NCI-H82 treated with DMSO at 0.1 percent for 48 hours (cell line): ENCODE results near the gene CASP14.
"Not testable (repeated sequence)": the region's sequence is repeated elsewhere in the genome, so short reads cannot be mapped to it uniquely, and the experiment has no call there.

Source experiments
- DNase-seq: peaks from one replicate; lab custom pipeline; 2025; ENCODE audit not compliant: unreplicated experiment; lab: John Stamatoyannopoulos, UW

The CASP14 gene

GRCh38 chr19:15070386-15070785, 21.1 kb downstream of the CASP14 start:
- DNase-seq, result not testable (repeated sequence)

- no peak for DNase-seq
Measured at GRCh38 chr19:15072930-15073647, 23.8 kb downstream of the CASP14 start.

GRCh38 chr19:15074371-15074770, 25.1 kb downstream of the CASP14 start:
- DNase-seq, result no peak

DNA sequence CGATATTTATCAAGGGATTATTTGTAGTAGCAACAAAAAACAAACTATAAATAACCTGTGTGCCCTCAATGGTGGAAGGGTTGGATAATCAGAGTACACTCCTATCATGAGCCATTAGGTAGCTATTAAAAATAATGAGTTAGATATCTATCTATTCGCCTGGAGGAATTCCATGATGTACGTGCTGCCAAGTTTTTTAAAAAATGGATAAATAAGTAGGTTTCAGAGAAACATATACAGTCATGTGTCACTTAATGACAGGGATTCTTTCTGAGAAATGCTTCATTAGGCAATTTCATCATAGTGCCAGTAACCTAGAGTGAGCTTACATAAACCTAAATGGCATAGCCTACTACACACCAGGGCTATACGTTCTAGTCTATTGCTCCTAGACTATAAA, 26.5 kb downstream of the CASP14 start:
- no peak for DNase-seq

DNA sequence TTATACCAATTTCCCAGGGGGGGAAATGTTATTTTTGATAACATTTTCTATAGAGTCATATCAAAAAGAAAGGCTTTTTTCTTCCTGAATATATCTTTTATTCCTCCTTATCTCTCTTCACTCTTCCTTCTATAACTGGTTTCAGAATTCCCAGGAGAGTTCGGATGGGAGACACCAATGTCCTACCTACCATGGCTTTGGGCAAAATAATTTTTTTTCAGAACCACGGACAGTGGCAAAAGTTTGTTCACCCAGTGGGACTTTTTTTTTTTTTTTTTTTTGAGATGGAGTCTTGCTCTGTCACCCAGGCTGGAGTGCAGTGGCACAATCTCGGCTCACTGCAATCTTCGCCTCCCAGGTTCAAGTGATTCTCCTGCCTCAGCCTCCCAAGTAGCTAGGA, 30.7 kb downstream of the CASP14 start:
- DNase-seq, result not testable (repeated sequence)

DNA sequence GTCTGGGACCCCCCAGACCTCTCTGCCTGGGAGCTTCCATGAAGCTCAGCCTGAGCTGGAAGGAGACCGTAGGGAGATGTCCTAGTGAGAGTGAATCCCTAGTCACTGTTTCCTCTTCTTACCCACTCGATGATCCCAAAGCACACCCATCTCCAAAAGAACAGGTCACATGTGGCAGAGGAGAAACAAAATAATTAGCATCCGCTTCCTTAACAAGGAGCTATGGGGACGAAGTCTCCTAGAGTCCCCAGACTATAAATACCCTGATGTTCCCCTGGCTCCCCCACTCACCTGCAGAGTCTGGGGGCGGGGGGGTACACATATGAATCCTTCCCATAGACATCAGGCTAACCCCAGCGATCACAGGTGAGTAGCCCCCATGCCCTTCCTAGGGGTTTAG, 32.6 kb downstream of the CASP14 start, which contains the start of gene OR1I1:
TSS of gene OR1I1 (plus strand) at position 301 of the 400 bp plus-strand sequence. CDS start 4,855 bp downstream, outside the sequence.
- no peak for DNase-seq

- no peak for DNase-seq
Measured at GRCh38 chr19:15087182-15087581, 37.9 kb downstream of the CASP14 start.

- peak; percentile 46 for DNase-seq
Measured at GRCh38 chr19:15091918-15092753, 42.9 kb downstream of the CASP14 start.

DNA sequence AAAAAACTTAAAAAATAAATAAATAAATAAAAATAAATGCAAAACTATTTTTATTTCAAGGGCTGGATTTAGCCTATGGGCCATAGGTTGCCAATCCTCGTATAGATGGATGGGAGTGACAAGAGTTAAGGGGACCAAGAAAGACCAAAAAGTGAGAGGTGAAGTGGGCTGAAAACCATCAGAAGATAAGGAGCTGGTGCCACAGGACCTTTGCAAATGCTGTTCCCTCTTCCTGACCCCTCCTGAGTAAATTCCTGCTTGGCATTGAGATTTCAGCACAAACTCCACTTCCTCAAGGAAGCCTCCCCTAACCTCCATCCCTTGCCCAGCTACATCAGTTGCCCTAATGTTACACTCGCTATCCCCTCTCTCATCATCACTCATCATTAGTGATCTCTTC, 43.7 kb downstream of the CASP14 start:
- DNase-seq, result no peak

- no peak for DNase-seq
Measured at GRCh38 chr19:15096223-15096622, 46.9 kb downstream of the CASP14 start.

GRCh38 chr19:15097980-15098379, 48.7 kb downstream of the CASP14 start:
- DNase-seq, result not testable (repeated sequence)

GRCh38 chr19:15098460-15098859, 49.2 kb downstream of the CASP14 start:
- no peak for DNase-seq

DNA sequence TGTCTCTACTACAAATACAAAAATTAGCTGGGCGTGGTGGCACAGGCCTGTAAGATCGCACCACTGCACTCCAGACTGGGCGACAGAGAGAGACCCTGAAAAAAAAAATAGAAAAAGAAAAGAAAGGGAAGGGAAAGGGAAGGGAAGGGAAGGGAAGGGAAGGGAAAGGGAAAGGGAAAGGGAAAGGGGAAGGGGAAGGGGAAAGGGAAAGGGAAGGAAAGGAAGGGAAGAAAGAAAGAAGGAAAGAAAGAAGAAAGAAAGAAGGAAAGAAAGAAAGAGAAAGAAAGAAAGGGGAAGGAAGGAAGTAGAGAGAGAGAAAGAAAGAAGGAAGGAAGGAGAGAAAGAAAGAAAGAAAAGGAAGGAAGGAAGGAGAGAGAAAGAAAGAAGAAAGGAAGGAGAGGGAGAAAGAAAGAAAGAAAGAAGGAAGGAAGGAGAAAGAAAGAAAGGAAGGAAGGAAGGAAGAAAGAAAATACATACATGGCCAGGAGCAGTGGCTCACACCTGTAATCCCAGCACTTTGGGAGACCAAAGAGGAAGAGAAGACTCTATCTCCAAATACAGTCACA, 49.8 kb downstream of the CASP14 start:
- no peak for DNase-seq

GRCh38 chr19:15101479-15102082, 52.3 kb downstream of the CASP14 start:
- DNase-seq, result no peak

GRCh38 chr19:15104003-15104402, 54.7 kb downstream of the CASP14 start:
- DNase-seq, result no peak

DNA sequence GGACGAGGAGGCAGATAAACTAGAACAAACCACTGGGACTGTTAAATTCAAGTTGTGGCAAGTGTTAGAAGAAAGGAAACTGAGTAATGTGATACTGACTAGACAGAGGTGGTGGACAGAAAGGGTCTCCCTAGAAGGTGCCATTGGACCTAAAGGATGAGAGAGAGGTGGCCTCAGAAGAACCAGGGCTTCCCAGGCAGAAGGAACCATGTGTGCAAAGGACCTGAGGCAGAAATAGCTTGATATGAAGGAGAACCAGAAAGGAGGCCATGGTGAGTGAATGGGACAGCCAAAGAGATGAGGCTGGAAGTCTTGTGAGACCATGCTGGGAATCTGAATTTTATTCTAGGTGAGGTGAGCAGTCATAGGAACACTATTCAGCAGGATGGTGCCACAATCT, 55.1 kb downstream of the CASP14 start:
- no peak for DNase-seq

- DNase-seq, result no peak
Measured at GRCh38 chr19:15105044-15105443, 55.8 kb downstream of the CASP14 start.

DNA sequence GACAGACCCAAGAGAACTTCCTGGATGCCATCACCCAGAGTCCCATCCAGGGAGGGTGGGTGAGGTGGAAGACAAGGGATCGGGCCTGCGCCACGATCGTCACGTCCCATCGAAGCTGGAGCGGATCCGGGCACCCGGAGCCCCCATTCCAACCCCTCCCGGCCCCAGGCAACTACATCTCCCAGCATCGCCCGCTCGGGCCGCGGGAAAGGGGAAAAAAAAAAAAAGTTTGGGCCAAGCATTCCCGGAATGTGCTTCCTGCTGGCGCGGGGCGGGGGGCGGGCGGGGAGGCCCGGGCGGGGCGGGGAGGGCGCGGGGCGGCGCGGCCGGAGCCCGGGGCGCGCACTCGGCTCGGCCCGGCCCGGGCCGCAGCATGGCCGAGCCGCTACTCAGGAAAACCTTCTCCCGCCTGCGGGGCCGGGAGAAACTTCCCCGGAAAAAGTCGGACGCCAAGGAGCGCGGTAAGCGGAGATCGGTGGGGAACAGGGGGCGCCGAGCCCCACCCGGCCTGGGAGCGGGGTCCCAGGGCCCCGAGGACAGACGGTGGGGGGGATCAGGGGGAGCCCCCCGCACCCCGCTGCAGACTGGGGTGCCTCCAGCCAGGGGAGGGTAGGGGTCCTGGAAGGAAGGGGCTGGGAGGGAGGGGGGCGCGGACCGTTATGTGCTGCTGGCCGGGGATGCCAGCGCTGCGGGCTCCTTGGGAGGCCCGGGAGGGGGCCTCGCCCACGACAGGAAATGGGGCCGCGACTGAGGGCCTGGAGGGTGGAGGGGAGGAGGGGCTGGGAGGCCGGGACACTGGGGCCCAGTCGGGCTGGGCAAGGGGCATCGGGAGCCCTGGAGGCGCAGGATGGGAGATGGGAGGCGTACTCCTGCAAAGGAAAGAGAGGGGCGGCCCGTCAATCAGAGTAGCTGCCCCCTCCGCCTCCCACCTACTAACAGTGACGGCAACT, 58.1 kb downstream of the CASP14 start, which contains the start of gene SYDE1:
TSS of gene SYDE1 (plus strand) at position 341 of the 950 bp plus-strand sequence. CDS start at position 374, 33 bp downstream.
- DNase-seq, result no peak
